Heart left ventricle (tissue), 13 donors: ENCODE measurements around the gene ASIC2.

Experiments used
- POLR2A ChIP-seq, 2 donors: fragments of 450-650 bp; IDR thresholded peaks; one replicate each; pipeline ENCODE4 v1.6.1; 2017; ENCODE audit warnings: antibody characterized with exemption in 2 of 2, mild to moderate bottlenecking in 2 of 2, moderate library complexity in 2 of 2
- TF ChIP-seq, protein P1 (sequence below), 12 donors: fragments of 200-600 bp; sonication (generic) in 4 of 12; IDR thresholded peaks; one replicate each; pipeline versions ENCODE4 v1.5.0 to v1.8.0; 2018 to 2022; ENCODE audit warnings: antibody characterized with exemption in 12 of 12, mild to moderate bottlenecking in 5 of 12
- donor health status: ischemic (EF 13 %, LVEDD 7.1; RV severe dilation, severe dysfunction).
- donor health status: DM: no; HTN: yes; CAD: no.
- donor health status: DM: no; HTN: no; CAD: no.
- donor health status: ischemic (EF 25% LVEDD 6.9; RV normal size, moderate dysfunction).
- donor health status: ischemic (EF 25% LVEDD 5.7; RV mildly dilated, moderate dysfunction).
- donor health status: ischemic (EF 35%, LVEDD 5.7; RV mildly dilated, moderate dysfunction).
- donor health status: nonischemic (EF 11% LVEDD 7.7; RV severe dilation, severe dysfunction).
- donor health status: DM: yes; HTN: yes; CAD: no.
- donor health status: PGD.
- donor health status: ischemic (EF 29% LVEDD 5.4; RV normal size, mild dysfunction).
- donor health status: nonischemic (EF 23%, LVEDD 6.1; RV moderate dilation, normal function).

DNA sequence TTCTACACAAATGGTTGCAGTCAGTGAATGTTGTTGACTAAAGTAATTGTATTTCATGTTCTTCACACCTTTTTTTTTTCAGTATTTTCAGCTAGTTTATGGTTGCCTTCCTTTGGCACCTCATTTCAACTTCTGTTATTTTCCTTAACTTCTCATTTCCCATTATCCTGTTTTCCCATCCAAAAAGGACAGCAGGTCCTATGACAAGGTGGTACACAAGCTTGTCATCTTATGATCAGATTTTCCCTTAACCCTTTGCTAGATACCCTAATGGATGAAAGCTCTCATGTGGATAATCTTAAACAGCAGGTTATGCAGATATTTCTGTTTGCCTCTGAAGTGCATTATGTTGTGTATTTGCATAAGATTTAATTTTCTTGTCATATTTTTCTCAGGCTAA lies 7.1 kb upstream of the ASIC2 start:
- TF ChIP-seq, protein P1, sequence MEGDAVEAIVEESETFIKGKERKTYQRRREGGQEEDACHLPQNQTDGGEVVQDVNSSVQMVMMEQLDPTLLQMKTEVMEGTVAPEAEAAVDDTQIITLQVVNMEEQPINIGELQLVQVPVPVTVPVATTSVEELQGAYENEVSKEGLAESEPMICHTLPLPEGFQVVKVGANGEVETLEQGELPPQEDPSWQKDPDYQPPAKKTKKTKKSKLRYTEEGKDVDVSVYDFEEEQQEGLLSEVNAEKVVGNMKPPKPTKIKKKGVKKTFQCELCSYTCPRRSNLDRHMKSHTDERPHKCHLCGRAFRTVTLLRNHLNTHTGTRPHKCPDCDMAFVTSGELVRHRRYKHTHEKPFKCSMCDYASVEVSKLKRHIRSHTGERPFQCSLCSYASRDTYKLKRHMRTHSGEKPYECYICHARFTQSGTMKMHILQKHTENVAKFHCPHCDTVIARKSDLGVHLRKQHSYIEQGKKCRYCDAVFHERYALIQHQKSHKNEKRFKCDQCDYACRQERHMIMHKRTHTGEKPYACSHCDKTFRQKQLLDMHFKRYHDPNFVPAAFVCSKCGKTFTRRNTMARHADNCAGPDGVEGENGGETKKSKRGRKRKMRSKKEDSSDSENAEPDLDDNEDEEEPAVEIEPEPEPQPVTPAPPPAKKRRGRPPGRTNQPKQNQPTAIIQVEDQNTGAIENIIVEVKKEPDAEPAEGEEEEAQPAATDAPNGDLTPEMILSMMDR (IDR thresholded peaks at IDR 0.05) = no peak
- no peak for TF ChIP-seq POLR2A (IDR thresholded peaks at IDR 0.05)
